HT1080 (cell line): ENCODE measurements around the gene REPIN1. TPM values are rescaled to one million over a fixed set of nuclear protein-coding genes. Genes with fewer than 3 reads are reported as not detected.
"Not testable (repeated sequence)": the region's sequence is repeated elsewhere in the genome, so short reads cannot be mapped to it uniquely, and the experiment has no call there.

Experiments used
- DNase-seq: peaks from one replicate; pipeline ENCODE4 v3.0.0-alpha.2; 2015; ENCODE audit warnings: low read depth
- total RNA-seq: library from RNA; depleted of rRNA; stranded (reverse); fragments of >200 nt; shearing (Covaris generic); gene quantifications from 2 replicates; pipeline ENCODE4 v1.2.3, GENCODE V29; 2014

REPIN1 gene
- total RNA-seq, 1 experiment from 2014 or later, result 136 TPM

GRCh38 chr7:150375662-150376521 lies 7.3 kb downstream of the REPIN1 start:
- no peak for DNase-seq

- DNase-seq, result no peak
Observed at GRCh38 chr7:150376560-150376959, 7.9 kb downstream of the REPIN1 start.

- DNase-seq, result no peak
Observed at GRCh38 chr7:150377196-150377595, 8.6 kb downstream of the REPIN1 start.

GRCh38 chr7:150377635-150378034 lies 9.0 kb downstream of the REPIN1 start:
- no peak for DNase-seq

GRCh38 chr7:150378115-150378852 lies 9.7 kb downstream of the REPIN1 start:
- DNase-seq, result peak; percentile 86

- peak; percentile 94 for DNase-seq
Observed at GRCh38 chr7:150378853-150379440, 10.3 kb downstream of the REPIN1 start, which contains the start of gene ZNF775. Gene ZNF775 (plus strand): TSS chr7:150379330. CDS start chr7:150388471, 9,141 bp downstream.

GRCh38 chr7:150379441-150380379 lies 11.1 kb downstream of the REPIN1 start:
- no peak for DNase-seq

- DNase-seq, result no peak
Observed at GRCh38 chr7:150380463-150380862, 11.8 kb downstream of the REPIN1 start.

GRCh38 chr7:150381096-150381495 lies 12.5 kb downstream of the REPIN1 start:
- no peak for DNase-seq

- DNase-seq, result no peak
Observed at GRCh38 chr7:150381785-150382122, 13.1 kb downstream of the REPIN1 start.

GRCh38 chr7:150382123-150382843 lies 13.7 kb downstream of the REPIN1 start:
- no peak for DNase-seq

GRCh38 chr7:150382844-150383225 lies 14.2 kb downstream of the REPIN1 start:
- no peak for DNase-seq

GRCh38 chr7:150383710-150384397 lies 15.2 kb downstream of the REPIN1 start:
- no peak for DNase-seq

- DNase-seq, result no peak
Observed at GRCh38 chr7:150384406-150385301, 16.0 kb downstream of the REPIN1 start.

- DNase-seq, result no peak
Observed at GRCh38 chr7:150385302-150385723, 16.7 kb downstream of the REPIN1 start.

GRCh38 chr7:150385884-150386283 lies 17.3 kb downstream of the REPIN1 start:
- not testable (repeated sequence) for DNase-seq

- DNase-seq, result no peak
Observed at GRCh38 chr7:150388306-150388705, 19.7 kb downstream of the REPIN1 start.

- DNase-seq, result no peak
Observed at GRCh38 chr7:150388709-150389531, 20.3 kb downstream of the REPIN1 start.
